ENCODE results near the gene CTDSP2.

DNA sequence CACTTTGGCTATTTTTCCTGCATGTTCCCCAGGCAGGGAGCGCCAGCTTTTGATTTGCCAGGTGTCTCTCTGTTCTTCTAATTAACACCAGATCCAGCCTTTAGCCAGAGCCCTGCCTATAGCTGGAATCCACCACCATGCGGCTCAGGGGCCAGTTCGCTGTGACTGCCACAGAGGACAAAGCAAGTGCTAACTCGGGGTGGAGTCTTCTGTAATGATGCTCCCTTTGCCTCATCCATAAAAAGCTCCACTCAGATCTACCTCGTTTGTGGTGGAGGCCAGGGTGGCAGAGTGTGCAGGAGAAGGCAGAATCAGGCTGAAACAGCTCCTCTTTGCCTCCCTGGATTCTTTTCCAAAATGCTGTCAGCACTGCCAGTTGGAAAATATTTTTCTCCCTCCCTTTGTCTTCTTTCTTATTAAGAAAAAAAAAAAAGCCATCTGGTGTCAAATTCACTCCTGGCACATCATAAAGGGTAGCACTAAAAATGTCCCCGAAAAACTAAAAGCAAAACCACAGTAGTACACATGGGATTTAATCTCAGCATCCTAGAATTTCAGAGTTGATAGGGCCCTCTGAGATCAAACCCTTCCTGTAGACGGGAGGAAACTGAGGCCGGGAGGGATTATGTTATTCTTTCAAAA, 18.0 kb upstream of the CTDSP2 start:
- TF ChIP-seq, protein P1, sequence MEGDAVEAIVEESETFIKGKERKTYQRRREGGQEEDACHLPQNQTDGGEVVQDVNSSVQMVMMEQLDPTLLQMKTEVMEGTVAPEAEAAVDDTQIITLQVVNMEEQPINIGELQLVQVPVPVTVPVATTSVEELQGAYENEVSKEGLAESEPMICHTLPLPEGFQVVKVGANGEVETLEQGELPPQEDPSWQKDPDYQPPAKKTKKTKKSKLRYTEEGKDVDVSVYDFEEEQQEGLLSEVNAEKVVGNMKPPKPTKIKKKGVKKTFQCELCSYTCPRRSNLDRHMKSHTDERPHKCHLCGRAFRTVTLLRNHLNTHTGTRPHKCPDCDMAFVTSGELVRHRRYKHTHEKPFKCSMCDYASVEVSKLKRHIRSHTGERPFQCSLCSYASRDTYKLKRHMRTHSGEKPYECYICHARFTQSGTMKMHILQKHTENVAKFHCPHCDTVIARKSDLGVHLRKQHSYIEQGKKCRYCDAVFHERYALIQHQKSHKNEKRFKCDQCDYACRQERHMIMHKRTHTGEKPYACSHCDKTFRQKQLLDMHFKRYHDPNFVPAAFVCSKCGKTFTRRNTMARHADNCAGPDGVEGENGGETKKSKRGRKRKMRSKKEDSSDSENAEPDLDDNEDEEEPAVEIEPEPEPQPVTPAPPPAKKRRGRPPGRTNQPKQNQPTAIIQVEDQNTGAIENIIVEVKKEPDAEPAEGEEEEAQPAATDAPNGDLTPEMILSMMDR (IDR thresholded peaks at IDR 0.05 in 4 of 5, conservative IDR thresholded peaks at IDR 0.05 in 1 of 5) = no peak
- TF ChIP-seq POLR2A (IDR thresholded peaks at IDR 0.05) = no peak
